HG03064 (cell line): ENCODE data around the gene SPDEF.

Experiments used
- ATAC-seq: cut with Tn5 transposase; IDR thresholded peaks from one replicate; pipeline ENCODE4 v1.9.1; 2021; ENCODE audit warnings: low read depth; ENCODE audit not compliant: unreplicated experiment

The SPDEF gene

GRCh38 chr6:34490390-34491090 lies 65.6 kb downstream of the SPDEF start:
- no peak for ATAC-seq

GRCh38 chr6:34489207-34489805 lies 66.8 kb downstream of the SPDEF start:
- no peak for ATAC-seq
